Epithelial cell of esophagus (primary cell): ENCODE results near the gene TAGLN.

Experiments used
- DNase-seq: peaks from one replicate; pipeline ENCODE4 v3.0.0; 2010; ENCODE audit warnings: low read depth
- H3K4me3 ChIP-seq: 2 replicates; pipeline ENCODE4 v1.5.1; 2011; ENCODE audit warnings: mild to moderate bottlenecking, low read length, control low read depth
- TF ChIP-seq, protein P1 (sequence below): IDR thresholded peaks from 2 replicates; pipeline ENCODE4 v1.5.1; 2011; ENCODE audit warnings: low read depth, mild to moderate bottlenecking, low read length, control low read depth, inconsistent platforms; ENCODE audit not compliant: insufficient read depth; ENCODE audit errors: missing control alignments

Gene TAGLN

DNA sequence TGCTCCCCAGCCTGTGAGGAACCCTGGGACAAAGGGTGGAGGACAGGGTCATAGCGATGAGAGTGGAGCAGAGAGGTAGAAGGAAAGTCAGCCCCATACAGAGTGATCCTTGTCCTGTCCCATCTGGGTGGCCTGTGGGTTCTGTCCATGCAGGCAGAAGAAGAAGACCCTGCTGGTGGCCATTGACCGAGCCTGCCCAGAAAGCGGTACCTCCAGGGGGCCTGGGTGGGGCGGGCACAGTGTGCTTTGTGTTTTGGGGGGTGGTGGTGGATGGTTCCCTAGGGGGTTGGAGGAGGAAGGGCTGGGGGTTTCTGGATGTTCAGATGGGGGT is 12.8 kb upstream of the TAGLN start:
- H3K4me3 ChIP-seq = no peak overlapping the region
- TF ChIP-seq, protein P1, sequence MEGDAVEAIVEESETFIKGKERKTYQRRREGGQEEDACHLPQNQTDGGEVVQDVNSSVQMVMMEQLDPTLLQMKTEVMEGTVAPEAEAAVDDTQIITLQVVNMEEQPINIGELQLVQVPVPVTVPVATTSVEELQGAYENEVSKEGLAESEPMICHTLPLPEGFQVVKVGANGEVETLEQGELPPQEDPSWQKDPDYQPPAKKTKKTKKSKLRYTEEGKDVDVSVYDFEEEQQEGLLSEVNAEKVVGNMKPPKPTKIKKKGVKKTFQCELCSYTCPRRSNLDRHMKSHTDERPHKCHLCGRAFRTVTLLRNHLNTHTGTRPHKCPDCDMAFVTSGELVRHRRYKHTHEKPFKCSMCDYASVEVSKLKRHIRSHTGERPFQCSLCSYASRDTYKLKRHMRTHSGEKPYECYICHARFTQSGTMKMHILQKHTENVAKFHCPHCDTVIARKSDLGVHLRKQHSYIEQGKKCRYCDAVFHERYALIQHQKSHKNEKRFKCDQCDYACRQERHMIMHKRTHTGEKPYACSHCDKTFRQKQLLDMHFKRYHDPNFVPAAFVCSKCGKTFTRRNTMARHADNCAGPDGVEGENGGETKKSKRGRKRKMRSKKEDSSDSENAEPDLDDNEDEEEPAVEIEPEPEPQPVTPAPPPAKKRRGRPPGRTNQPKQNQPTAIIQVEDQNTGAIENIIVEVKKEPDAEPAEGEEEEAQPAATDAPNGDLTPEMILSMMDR = no peak

DNA sequence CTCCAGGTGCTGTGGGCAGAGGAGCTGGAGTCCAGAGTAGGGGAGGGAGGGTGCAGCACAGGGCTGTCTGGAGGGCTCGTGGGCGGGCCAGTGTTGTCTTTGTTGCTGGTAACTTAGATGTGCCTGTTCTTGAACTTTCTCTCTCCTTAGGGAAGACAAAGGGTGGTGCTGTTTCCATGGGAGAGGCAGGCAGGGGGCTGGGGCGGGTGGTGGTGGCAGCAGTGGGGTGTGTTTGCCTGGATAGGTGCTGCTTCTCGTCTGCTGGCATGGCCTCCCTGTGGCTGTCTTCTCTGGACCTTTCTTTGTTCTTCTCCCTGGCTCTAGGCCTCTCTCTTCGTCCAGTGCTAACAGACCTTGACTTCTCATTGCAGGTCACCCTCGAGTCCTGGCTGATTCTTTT is 12.2 kb upstream of the TAGLN start:
- H3K4me3 ChIP-seq = no peak overlapping the region
- no peak for DNase-seq
- TF ChIP-seq, protein P1 = no peak

More for the DNA sequence above, 12.8 kb upstream of the TAGLN start:
- no peak for DNase-seq

DNA sequence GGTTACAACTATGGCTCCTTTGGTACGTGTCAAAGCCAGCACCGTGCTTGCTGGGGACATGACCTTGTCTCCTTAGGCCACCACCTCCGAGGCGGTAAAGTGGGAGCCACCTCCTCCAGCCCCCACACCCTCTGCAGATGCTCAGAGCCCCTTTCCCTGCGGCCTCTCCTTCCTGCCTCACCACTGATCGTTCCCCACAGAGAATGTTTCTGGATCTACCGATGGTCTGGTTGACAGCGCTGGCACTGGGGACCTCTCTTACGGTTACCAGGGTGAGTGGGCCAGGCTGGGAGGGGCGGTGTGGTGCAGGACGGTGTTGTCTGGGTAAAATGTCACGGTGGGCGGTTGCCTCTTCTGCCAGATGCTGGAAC is 11.8 kb upstream of the TAGLN start:
- no peak overlapping the region for H3K4me3 ChIP-seq
- TF ChIP-seq, protein P1 = no peak
- no peak for DNase-seq

DNA sequence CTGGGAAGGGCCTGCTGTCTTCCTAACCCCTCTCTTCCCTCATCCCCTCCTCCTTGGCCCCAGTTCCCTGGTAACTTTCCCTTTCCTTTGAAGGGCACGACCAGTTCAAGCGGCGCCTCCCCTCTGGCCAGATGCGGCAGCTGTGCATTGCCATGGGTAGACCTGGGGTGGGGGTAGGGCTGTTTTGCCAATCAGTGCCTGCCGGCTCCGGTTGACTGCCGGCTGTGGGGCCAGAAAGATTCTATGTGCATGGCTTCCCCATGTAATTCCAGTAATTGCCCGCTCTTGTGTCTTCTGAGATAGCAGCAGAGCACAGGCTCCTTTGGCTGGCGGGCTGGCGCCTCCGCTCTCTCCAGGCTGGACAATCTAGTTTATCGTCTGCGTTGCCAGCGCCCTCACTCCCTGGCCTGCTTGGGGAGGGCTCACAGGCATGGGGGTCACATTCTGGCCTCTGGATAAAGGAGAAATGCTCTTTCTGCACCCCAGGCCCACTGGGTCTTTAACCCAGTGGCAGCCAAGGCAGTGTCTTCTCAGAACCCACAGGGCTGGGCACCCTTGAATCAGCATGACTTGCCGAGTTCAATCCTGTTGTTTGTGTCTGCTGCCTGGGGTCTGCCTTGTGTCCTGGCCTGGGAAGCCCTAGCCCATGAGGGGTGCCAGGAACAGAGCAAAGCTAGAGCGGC is 11.2 kb upstream of the TAGLN start:
- DNase-seq = no peak
- TF ChIP-seq, protein P1 = no peak
- H3K4me3 ChIP-seq = no peak overlapping the region

DNA sequence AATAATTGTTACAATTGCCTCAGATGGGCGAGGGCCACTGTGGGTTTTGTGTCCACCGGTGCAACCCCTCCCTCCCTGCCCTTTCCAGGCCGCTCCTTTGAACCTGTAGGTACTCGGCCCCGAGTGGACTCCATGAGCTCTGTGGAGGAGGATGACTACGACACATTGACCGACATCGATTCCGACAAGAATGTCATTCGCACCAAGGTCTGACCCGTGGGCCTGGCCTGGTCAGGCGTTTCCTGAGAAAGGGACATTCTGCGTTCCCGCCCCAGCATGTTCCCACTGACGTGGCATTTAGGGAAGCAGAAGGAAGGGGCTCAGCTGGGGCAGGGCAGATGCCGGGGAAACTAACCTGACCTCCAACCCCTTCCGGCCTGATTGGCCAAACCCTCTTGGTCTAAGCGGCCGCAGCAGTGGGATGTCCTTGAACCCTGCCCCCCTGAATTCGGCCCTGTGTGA is 10.5 kb upstream of the TAGLN start:
- DNase-seq = no peak
- H3K4me3 ChIP-seq = no peak overlapping the region
- TF ChIP-seq, protein P1 = no peak

DNA sequence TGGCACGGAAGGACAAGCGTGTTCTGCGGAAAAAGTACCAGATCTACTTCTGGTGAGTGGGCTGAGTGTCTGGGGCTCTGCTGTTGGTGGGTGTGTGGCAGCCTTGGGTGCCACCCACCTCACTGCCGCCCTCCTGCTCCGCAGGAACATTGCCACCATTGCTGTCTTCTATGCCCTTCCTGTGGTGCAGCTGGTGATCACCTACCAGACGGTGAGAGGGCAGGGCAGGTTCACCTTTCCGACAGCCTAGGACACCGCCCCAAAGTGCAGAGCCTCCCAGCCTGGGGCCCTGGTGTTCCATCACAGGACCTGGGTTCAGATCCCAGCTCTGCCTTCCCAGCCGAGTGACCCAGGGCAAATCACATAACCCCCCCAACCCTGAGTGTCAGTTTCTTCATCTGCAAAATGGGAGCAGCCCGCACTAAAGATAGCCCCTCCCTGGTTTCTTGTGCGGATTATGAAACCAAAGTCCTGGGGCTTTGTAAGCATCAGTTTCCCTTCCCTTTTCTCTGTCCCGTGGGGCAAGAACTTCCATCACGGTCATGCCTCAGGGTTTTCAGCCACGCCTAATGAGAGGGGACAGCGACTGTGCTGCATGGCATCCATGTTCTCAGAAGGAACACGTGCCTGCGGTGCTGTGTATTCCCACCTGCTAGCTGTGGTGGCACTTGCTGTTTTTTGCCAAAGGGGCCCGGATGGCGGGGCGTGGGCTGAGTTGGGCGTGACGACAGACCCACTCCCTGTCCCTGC is 9.8 kb upstream of the TAGLN start:
- H3K4me3 ChIP-seq = no peak overlapping the region
- DNase-seq = no peak
- TF ChIP-seq, protein P1 = no peak
